ENCODE measurements around the gene ZNF569.
"Not testable (repeated sequence)": the region's sequence is repeated elsewhere in the genome, so short reads cannot be mapped to it uniquely, and the experiment has no call there.

The ZNF569 gene

DNA sequence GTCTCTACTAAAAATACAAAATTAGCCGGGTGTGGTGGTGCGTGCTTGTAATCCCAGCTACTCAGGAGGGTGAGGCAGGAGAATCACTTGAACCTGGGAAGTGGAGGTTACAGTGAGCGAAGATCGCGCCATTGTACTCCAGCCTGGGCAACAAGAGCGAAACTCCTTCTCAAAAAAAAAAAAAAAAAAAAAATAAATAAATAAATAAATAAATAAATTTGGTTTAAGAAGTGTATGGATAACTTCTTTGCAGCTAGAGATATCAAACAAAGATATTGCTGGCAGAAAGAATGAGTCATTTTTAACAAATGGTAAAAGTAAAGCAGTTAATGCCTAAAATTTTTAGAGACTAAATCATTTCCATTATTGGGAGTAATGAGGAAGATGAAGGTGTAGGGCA is 75.8 kb downstream of the ZNF569 start:
- DNase-seq = not testable (repeated sequence)

DNA sequence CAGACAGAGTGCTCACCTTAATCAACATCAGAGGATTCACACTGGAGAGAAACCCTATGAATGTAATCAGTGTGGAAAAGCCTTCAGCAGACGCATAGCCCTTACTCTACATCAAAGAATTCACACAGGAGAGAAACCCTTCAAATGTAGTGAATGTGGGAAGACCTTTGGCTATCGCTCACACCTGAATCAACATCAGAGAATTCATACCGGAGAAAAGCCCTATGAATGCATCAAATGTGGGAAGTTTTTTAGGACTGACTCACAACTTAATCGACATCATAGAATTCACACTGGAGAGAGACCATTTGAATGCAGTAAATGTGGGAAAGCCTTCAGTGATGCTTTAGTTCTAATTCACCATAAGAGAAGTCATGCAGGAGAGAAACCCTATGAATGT is 78.0 kb downstream of the ZNF569 start:
- DNase-seq = no peak

DNA sequence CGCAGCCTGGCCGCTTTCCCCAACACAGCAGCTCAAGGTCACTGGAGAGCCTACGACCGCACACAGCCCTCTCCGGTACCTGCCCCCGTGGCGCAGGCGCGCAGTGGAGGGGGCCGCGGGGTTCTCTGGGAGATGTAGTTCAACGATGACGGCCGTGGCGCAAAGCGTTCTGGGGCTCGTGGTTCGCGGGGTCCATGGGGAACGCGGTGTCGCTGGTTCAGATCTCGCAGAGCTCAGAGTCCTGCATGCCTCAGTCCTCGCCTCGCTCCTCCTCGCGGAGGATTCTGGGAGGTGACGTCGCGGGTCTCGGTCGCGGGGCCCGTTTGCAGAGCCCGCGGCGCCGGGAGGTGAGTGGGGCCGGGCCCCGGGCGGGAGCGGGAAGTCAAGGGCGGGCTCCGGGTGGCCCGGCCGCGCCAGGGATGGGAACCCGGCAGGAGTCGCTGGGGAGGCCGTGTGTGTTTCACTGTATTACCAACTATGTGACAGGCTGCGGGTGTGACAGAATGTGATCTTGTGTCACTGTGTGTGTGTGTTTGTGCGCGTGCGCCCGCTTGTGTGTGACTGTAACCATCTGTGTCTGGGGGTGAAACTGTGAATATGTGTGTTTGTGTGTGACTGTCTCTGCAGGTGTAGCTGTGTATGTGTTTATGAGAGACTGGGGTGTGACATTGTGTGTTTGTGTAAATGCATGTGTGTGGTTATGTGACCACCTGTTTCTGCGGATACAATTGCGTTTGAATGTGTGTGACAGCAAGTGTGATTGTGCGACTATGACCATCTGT is 96.2 kb downstream of the ZNF569 start, which contains the start of gene ZNF527:
Gene ZNF527, plus strand, starts transcription at position 220 of the 782 bp plus-strand sequence. CDS start 3,100 bp downstream, outside the sequence.
- peak; percentile 97 for DNase-seq

DNA sequence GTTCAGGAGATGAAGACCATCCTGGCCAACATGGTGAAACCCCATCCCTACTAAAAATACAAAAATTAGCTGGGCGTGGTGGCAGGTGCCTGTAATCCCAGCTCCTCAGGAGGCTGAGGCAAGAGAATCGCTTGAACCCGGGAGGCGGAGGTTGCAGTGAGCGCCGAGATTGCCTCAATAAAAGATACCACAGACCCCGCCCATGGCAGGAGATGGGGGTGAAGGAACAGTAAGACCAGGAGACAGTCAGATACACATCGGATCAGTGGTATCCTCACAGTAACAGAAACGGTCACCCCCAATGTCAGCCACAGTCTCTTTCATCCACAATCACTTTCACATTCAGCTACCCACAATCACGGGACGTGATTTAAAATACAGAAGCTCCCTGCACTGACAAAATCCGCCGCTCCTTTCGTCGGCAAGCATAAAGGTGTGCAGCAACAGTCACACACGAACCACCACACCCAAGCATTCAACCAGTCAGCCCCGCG is 96.8 kb downstream of the ZNF569 start:
- not testable (repeated sequence) for DNase-seq

DNA sequence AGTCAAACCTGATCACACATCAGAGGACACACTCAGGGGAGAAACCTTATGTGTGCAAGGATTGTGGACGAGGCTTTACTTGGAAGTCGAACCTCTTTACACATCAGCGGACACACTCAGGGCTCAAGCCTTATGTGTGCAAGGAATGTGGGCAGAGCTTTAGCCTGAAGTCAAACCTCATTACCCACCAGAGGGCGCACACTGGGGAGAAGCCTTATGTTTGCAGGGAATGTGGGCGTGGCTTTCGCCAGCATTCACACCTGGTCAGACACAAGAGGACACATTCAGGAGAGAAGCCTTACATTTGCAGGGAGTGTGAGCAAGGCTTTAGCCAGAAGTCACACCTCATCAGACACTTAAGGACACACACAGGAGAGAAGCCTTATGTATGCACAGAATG is 104.5 kb downstream of the ZNF569 start:
- DNase-seq = no peak

DNA sequence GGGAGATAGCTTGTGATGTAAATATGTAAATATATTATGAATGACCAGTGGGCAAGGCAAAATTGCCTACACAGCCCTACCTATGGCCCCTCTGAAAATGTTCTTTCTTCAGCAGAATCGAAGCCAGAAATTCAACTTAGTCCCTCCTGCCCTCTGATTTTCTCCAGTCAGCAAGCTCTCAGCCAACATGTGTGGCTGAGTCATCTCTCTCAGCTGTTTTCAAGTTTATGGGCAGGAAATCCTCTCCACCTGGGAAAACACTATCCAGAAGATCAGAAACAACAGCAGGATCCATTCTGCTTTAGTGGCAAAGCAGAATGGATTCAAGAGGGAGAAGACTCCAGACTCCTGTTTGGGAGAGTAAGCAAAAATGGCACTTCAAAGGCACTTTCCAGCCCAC is 105.2 kb downstream of the ZNF569 start:
- no peak for DNase-seq
